ENCODE results near the gene SPRYD7. TPM values are rescaled to one million over a fixed set of nuclear protein-coding genes. Genes with fewer than 3 reads are reported as not detected.

SPRYD7 gene
- total RNA-seq, 1 experiment from 2014 or later = 6.8 TPM

- TF ChIP-seq EZH2 (IDR thresholded peaks at IDR 0.05; ENCODE audit: low read length, unreplicated experiment) = no peak
- TF ChIP-seq CTCF (conservative IDR thresholded peaks at IDR 0.05; ENCODE audit: low read depth, low read length) = no peak
- no peak for TF ChIP-seq EZH2phosphoT487 (IDR thresholded peaks at IDR 0.05; ENCODE audit: borderline replicate concordance, low read length)
- Histone ChIP-seq H3K4me3 (ENCODE audit: low read length) (no peak overlapping the region), H3K4me2 (ENCODE audit: low read length) (no peak overlapping the region), H3K36me3 (ENCODE audit: low read depth, low read length) (no peaks in the 10 kb centered on the region), H3K9me3 (ENCODE audit: low read length) (no peaks in the 10 kb centered on the region), H3F3A (ENCODE audit: low read length, unreplicated experiment) (no peaks in the 10 kb centered on the region), H2AFZ (ENCODE audit: low read length) (no peak overlapping the region), H3K9ac (ENCODE audit: low read length) (no peak overlapping the region), H4K20me1 (ENCODE audit: low read length) (no peaks in the 10 kb centered on the region), H3K4me1 (ENCODE audit: insufficient read depth, low read length) (no peaks in the 10 kb centered on the region), H3K27me3 (ENCODE audit: low read length) (no peaks in the 10 kb centered on the region), H3K79me2 (ENCODE audit: low read length) (no peaks in the 10 kb centered on the region), H3K27ac (ENCODE audit: low read length) (no peak overlapping the region), H3K9me2 (replicated peaks; ENCODE audit: low read length) (no peaks in the 10 kb centered on the region)
- intact Hi-C loops (cut with micrococcal nuclease) = no loop called here
- ChIA-PET POLR2A (ENCODE audit: unreplicated experiment) (no interaction called here), CTCF (no interaction called here)
- no TSS peak for BruUV-seq (replicated peaks)
- DNase-seq (no peak), ATAC-seq (no peak)
Measured at GRCh38 chr13:49867834-49868233, 68.3 kb downstream of the SPRYD7 start.

- DNase-seq = no peak
- no peaks in the 10 kb centered on the region for H3K9me3 ChIP-seq (ENCODE audit: low read length)
Measured at GRCh38 chr13:49865218-49865617, 70.9 kb downstream of the SPRYD7 start.

GRCh38 chr13:49864509-49864908 is 71.6 kb downstream of the SPRYD7 start:
- intact Hi-C loops (cut with micrococcal nuclease) = no loop called here
- H3K9ac ChIP-seq (ENCODE audit: low read length) = no peak overlapping the region
- H3K4me1 ChIP-seq (ENCODE audit: insufficient read depth, low read length) = peaks cover 3% of the 10 kb centered on the region
- H3F3A ChIP-seq (ENCODE audit: low read length, unreplicated experiment) = no peaks in the 10 kb centered on the region
- BruUV-seq (replicated peaks) = no TSS peak
- H3K4me2 ChIP-seq (ENCODE audit: low read length) = no peak overlapping the region
- H3K9me3 ChIP-seq (ENCODE audit: low read length) = no peaks in the 10 kb centered on the region
- H3K79me2 ChIP-seq (ENCODE audit: low read length) = no peaks in the 10 kb centered on the region
- H3K4me3 ChIP-seq (ENCODE audit: low read length) = no peak overlapping the region
- no peaks in the 10 kb centered on the region for H4K20me1 ChIP-seq (ENCODE audit: low read length)
- H3K27ac ChIP-seq (ENCODE audit: low read length) = no peak overlapping the region
- H3K36me3 ChIP-seq (ENCODE audit: low read depth, low read length) = no peaks in the 10 kb centered on the region
- TF ChIP-seq EZH2phosphoT487 (IDR thresholded peaks at IDR 0.05; ENCODE audit: borderline replicate concordance, low read length) (no peak), CTCF (conservative IDR thresholded peaks at IDR 0.05; ENCODE audit: low read depth, low read length) (no peak), EZH2 (IDR thresholded peaks at IDR 0.05; ENCODE audit: low read length, unreplicated experiment) (no peak)
- ChIA-PET POLR2A (ENCODE audit: unreplicated experiment) (no interaction called here), CTCF (no interaction called here)
- no peak for ATAC-seq
- no peak for DNase-seq
- H2AFZ ChIP-seq (ENCODE audit: low read length) = no peak overlapping the region
- H3K9me2 ChIP-seq (replicated peaks; ENCODE audit: low read length) = no peaks in the 10 kb centered on the region
- no peaks in the 10 kb centered on the region for H3K27me3 ChIP-seq (ENCODE audit: low read length)

More at GRCh38 chr13:49865218-49865617, 70.9 kb downstream of the SPRYD7 start:
- H4K20me1 ChIP-seq (ENCODE audit: low read length) = no peaks in the 10 kb centered on the region
- H3K27ac ChIP-seq (ENCODE audit: low read length) = no peak overlapping the region
- no peaks in the 10 kb centered on the region for H3F3A ChIP-seq (ENCODE audit: low read length, unreplicated experiment)
- no peaks in the 10 kb centered on the region for H3K27me3 ChIP-seq (ENCODE audit: low read length)
- no peaks in the 10 kb centered on the region for H3K36me3 ChIP-seq (ENCODE audit: low read depth, low read length)
- no peak overlapping the region for H3K9ac ChIP-seq (ENCODE audit: low read length)
- POLR2A ChIA-PET (ENCODE audit: unreplicated experiment) = no interaction called here
- ATAC-seq = no peak
- H2AFZ ChIP-seq (ENCODE audit: low read length) = no peak overlapping the region
- TF ChIP-seq EZH2 (IDR thresholded peaks at IDR 0.05; ENCODE audit: low read length, unreplicated experiment) (no peak), CTCF (conservative IDR thresholded peaks at IDR 0.05; ENCODE audit: low read depth, low read length) (no peak), EZH2phosphoT487 (IDR thresholded peaks at IDR 0.05; ENCODE audit: borderline replicate concordance, low read length) (no peak)
- CTCF ChIA-PET = no interaction called here
- H3K4me3 ChIP-seq (ENCODE audit: low read length) = no peak overlapping the region
- H3K4me2 ChIP-seq (ENCODE audit: low read length) = no peak overlapping the region
- no peaks in the 10 kb centered on the region for H3K9me2 ChIP-seq (replicated peaks; ENCODE audit: low read length)
- no TSS peak for BruUV-seq (replicated peaks)
- no peaks in the 10 kb centered on the region for H3K79me2 ChIP-seq (ENCODE audit: low read length)
- H3K4me1 ChIP-seq (ENCODE audit: insufficient read depth, low read length) = no peaks in the 10 kb centered on the region
- intact Hi-C loops (cut with micrococcal nuclease) = no loop called here

Other genes with a start within 250 kb of the SPRYD7 start
- 108 and 118 TPM in 2 replicates for gene EBPL, start 244.9 kb downstream of the SPRYD7 start, total RNA-seq (2014; rRNA removed)
- gene KPNA3, start 143.7 kb downstream of the SPRYD7 start, total RNA-seq (2014; rRNA removed) = 11.7 and 14.4 TPM in 2 replicates
- 6.7 and 13.7 TPM in 2 replicates for gene TRIM13, start 60.7 kb upstream of the SPRYD7 start, total RNA-seq (2014; rRNA removed)
- 0.15 and 2.4 TPM in 2 replicates for gene KCNRG, start 79.1 kb upstream of the SPRYD7 start, total RNA-seq (2014; rRNA removed)

Data from PC-3 (cell line).